Endothelial cell (in vitro differentiated cells): Measurements from ENCODE around the gene SAMD4A. TPM values are rescaled to one million over a fixed set of nuclear protein-coding genes. Genes with fewer than 3 reads are reported as not detected.

Experiments
- DNase-seq: peaks from one replicate; pipeline ENCODE4 v3.0.0; 2021; ENCODE audit warnings: low spot score
- H3K27ac Mint-ChIP-seq: one replicate; pipeline ENCODE4 v1.8.0; 2021; ENCODE audit warnings: mixed read lengths, inconsistent platforms; ENCODE audit not compliant: unreplicated experiment
- H3K27me3 Mint-ChIP-seq: one replicate; pipeline ENCODE4 v1.8.0; 2021; ENCODE audit warnings: mild to moderate bottlenecking, moderate library complexity, mixed read lengths, inconsistent platforms; ENCODE audit not compliant: unreplicated experiment
- H3K36me3 Mint-ChIP-seq: one replicate; pipeline ENCODE4 v1.8.0; 2021; ENCODE audit warnings: mild to moderate bottlenecking, low read depth, mixed read lengths, inconsistent platforms; ENCODE audit not compliant: unreplicated experiment
- H3K4me1 Mint-ChIP-seq: one replicate; pipeline ENCODE4 v1.8.0; 2021; ENCODE audit warnings: mild to moderate bottlenecking, mixed read lengths, inconsistent platforms; ENCODE audit not compliant: unreplicated experiment
- H3K4me3 Mint-ChIP-seq: one replicate; pipeline ENCODE4 v1.8.0; 2021; ENCODE audit warnings: mild to moderate bottlenecking, mixed read lengths, inconsistent platforms; ENCODE audit not compliant: unreplicated experiment
- H3K9me3 Mint-ChIP-seq: one replicate; pipeline ENCODE4 v1.8.0; 2021; ENCODE audit warnings: mixed read lengths, inconsistent platforms; ENCODE audit not compliant: unreplicated experiment
- total RNA-seq: library from RNA; stranded (reverse); fragmentation: NEBNext Ultra II Directional; extraction: Animal tissue kit (Norgen Biotek cat#: 25700); gene quantifications from one replicate; pipeline ENCODE4 v1.2.1, GENCODE V29; 2021; ENCODE audit not compliant: unreplicated experiment
- TF ChIP-seq, protein P1 (sequence below): fragments of 200-600 bp; sonication (generic); IDR thresholded peaks from one replicate; pipeline ENCODE4 v1.5.0; 2021; ENCODE audit warnings: antibody characterized with exemption; ENCODE audit not compliant: unreplicated experiment

Gene SAMD4A
- total RNA-seq, 1 donor from 2014 or later: 9.2 TPM

DNA sequence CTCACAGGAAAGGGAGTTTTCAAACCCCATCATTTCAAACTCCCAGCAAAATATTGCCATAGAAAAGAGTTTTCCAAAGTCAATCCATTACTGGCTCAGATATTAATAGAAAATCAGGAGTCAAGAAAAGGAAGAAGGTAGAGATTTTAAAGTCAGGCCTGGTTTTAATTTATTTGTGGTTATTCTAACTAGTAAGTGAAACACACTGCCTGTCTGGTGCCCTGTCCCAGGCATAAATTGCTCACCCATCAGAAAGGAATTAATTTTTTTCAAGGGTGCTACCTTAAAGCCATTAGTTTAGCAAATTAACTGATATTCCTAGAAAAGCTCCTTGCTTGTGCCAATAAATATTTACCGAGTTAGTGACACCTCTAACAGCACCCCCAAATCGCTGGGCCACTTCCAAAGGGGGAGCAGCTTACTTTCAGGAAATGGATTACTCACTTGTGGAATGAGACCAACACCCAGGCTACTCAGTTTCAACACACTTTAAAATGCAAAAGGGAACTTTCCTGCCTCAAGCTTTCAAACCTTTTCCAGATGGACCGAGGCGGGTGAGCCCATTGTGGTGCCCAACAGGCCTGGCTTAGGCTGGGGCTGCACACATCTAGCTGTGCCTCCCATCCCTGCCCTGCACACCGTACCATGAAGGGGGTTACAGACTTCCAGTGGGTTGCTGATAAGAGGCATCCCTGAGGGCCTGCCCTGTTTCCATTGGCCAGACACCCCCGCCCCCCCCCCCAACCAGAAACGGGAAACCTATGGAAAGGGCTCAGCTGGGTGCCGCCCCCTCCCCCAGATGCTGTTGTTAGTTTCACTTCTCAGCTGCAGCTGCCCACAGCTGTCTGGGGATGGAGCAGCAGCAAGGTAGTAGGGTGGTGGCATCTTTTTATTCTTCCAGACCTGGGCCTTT is 117.2 kb downstream of the SAMD4A start:
- Mint-ChIP-seq H3K4me1 (peaks cover 10% of the 10 kb centered on the region), H3K27ac (no peak overlapping the region), H3K27me3 (peaks cover 2% of the 10 kb centered on the region), H3K4me3 (no peak overlapping the region), H3K36me3 (no peaks in the 10 kb centered on the region), H3K9me3 (no peaks in the 10 kb centered on the region)
- DNase-seq: no peak
- TF ChIP-seq, protein P1, sequence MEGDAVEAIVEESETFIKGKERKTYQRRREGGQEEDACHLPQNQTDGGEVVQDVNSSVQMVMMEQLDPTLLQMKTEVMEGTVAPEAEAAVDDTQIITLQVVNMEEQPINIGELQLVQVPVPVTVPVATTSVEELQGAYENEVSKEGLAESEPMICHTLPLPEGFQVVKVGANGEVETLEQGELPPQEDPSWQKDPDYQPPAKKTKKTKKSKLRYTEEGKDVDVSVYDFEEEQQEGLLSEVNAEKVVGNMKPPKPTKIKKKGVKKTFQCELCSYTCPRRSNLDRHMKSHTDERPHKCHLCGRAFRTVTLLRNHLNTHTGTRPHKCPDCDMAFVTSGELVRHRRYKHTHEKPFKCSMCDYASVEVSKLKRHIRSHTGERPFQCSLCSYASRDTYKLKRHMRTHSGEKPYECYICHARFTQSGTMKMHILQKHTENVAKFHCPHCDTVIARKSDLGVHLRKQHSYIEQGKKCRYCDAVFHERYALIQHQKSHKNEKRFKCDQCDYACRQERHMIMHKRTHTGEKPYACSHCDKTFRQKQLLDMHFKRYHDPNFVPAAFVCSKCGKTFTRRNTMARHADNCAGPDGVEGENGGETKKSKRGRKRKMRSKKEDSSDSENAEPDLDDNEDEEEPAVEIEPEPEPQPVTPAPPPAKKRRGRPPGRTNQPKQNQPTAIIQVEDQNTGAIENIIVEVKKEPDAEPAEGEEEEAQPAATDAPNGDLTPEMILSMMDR: no peak

GRCh38 chr14:54685286-54685845 is 118.4 kb downstream of the SAMD4A start:
- Mint-ChIP-seq H3K4me3 (no peak overlapping the region), H3K36me3 (no peaks in the 10 kb centered on the region), H3K4me1 (peaks cover 18% of the 10 kb centered on the region), H3K27ac (no peak overlapping the region), H3K27me3 (peaks cover 2% of the 10 kb centered on the region), H3K9me3 (no peaks in the 10 kb centered on the region)
- no peak for DNase-seq
- TF ChIP-seq, protein P1: no peak

DNA sequence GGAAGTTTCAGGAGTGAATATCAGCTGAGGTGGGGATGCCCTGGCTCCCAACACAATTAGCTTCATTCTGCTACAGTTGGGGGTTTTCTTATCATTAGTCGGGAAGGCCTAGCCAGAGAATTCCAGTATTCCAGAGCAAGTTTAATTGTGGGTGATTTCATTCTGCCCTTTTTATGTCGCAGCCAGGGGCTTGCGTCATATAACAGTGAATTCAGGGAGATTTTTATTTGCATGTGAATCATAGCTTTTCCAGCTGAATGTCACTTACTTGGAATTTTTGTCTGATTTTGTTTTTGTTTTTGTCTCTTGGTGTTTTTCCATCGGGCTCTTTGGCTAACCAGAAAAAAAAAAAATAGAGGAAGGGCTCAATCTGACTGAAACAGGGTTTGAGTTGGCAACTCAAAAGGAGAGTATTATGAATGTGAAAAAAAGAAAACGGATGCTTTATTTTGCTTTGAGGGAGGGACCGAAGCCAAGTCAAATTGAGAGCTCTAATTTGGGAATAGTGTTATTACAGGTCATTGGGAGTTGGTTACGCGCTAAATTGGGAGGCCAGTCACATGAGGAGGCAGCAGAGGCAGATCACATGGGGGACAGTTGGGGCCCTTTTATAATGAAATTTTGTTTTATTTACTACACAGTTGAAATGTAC is 119.4 kb downstream of the SAMD4A start:
- no peaks in the 10 kb centered on the region for H3K36me3 Mint-ChIP-seq
- no peak for DNase-seq
- H3K9me3 Mint-ChIP-seq: no peaks in the 10 kb centered on the region

DNA sequence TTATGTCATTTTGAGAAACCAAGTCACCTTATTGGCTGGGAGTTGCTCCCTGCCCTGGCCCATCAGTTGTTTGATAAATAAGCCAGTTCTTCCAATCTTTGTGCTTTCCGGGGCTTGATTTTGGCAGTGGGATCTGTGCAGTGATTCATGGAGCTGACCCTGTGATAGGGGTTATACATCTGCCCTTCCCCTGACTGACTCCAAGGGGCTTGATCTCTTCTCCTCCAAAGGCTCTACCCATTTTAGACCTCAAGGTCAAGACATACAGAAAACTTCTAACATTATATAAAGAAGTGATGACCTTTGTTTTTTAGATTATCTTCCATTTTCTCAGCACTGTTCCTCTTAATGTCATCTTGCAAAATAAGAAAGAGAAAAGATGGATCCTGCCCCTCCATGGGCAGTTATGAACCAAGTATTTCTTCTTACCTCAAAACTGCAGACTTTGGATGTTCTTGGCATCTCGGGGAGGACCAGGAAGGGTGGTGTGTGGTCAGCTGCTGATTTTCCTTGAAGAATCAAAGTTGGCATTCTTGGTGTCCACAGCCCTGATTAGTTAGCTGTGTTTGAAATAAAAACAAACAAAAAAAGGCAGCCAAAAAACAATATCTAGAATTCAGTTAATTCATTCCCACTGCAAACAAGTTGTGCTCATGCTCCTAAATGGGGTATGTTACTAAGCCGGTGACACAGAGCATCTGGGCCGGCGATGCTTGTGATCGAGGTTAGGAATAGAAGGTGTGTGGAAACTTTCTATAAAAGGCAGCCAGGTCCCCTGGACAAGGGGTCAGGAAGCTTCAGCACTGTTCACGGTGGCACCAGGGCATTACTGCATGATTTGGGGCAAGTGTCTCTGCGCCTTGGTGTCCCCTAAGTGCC is 120.2 kb downstream of the SAMD4A start:
- no peaks in the 10 kb centered on the region for H3K9me3 Mint-ChIP-seq
- peaks cover 28% of the 10 kb centered on the region for H3K4me1 Mint-ChIP-seq
- DNase-seq: no peak
- no peak overlapping the region for H3K4me3 Mint-ChIP-seq
- H3K36me3 Mint-ChIP-seq: no peaks in the 10 kb centered on the region
- H3K27ac Mint-ChIP-seq: no peak overlapping the region
- peaks cover 2% of the 10 kb centered on the region for H3K27me3 Mint-ChIP-seq
- TF ChIP-seq, protein P1: no peak

More for the DNA sequence above, 119.4 kb downstream of the SAMD4A start:
- Mint-ChIP-seq H3K4me1 (peaks cover 28% of the 10 kb centered on the region), H3K4me3 (no peak overlapping the region), H3K27ac (no peak overlapping the region), H3K27me3 (peaks cover 2% of the 10 kb centered on the region)
- TF ChIP-seq, protein P1: no peak
